AG08396 (cell line): ENCODE results near the gene NVL.

ENCODE experiments used
- DNase-seq: peaks from one replicate; pipeline ENCODE4 v3.0.0; 2012; ENCODE audit warnings: low spot score, mixed read lengths

The NVL gene

DNA sequence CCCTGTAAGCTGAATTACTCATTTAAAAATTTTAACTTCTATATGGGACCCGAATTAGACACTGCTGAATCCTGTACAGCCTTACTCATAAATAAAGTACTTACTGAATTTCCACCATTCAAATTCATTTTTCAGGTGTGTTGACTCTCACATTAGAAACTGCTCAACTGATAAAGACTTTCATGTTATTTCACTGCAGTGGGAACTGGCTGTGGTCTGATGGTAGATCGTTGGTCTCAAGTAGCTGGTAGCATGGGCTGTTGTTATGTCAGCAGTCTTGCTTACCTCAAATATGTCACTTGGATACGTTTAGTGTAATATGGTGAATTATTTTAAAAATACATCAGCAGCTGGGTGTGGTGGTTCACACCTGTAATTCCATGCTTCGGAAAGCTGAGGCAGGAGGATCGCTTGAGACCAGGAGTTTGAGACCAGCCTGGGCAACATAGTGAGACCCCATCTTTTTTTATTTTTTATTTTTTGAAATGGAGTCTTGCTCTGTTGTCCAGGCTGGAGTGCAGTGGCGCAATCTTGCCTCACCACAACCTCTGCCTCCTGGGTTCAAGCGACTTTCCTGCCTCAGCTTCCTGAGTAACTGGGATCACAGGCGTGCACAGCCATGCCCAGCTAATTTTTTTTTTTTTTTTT is 136.5 kb downstream of the NVL start:
- DNase-seq = no peak

DNA sequence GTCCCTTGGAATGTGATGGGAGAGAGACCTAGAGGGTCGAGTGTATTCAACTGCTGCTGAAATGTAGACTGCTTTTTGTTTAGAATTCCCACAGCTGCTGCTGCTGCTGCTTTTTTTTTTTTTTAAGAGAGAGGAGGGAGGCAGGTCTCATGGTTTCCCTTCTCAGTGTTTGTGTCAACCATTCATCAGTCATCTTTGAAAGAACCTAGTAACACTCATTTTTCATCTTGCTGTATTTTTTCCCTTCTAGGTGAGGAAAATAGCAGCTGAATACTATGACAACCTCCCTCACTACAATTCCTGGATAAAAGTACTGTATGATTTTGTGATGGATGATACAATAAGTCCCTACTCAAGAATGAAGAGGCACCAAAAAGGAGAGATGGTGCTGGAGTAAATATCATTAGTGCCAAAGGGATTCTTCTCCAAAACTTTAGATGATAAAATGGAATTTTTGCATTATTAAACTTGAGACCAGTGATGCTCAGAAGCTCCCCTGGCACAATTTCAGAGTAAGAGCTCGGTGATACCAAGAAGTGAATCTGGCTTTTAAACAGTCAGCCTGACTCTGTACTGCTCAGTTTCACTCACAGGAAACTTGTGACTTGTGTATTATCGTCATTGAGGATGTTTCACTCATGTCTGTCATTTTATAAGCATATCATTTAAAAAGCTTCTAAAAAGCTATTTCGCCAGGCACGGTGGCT is 137.7 kb downstream of the NVL start:
- no peak for DNase-seq

DNA sequence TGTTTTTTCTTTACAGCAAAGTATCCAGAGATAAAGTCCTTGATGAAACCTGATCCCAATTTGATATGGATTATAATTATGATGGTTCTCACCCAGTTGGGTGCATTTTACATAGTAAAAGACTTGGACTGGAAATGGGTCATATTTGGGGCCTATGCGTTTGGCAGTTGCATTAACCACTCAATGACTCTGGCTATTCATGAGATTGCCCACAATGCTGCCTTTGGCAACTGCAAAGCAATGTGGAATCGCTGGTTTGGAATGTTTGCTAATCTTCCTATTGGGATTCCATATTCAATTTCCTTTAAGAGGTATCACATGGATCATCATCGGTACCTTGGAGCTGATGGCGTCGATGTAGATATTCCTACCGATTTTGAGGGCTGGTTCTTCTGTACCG is 140.4 kb downstream of the NVL start:
- DNase-seq = no peak

DNA sequence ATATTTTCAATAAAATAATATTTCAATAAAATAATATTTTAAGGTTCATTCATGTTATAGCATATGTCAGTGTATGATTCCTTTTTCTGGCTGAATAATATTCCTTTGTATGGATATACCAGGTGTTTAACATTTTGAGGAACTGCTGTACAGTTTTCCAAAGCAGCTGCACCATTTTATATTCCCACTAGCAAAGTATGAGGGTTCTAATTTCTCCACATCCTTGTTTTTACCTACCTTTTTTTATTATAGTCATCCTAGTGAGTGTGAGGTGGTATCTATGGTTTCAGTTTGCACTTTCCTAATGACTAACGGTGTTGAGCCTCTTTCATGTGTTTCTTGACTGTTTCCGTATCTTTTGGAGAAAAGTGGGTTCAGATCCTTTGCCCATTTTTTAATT is 141.7 kb downstream of the NVL start:
- no peak for DNase-seq

DNA sequence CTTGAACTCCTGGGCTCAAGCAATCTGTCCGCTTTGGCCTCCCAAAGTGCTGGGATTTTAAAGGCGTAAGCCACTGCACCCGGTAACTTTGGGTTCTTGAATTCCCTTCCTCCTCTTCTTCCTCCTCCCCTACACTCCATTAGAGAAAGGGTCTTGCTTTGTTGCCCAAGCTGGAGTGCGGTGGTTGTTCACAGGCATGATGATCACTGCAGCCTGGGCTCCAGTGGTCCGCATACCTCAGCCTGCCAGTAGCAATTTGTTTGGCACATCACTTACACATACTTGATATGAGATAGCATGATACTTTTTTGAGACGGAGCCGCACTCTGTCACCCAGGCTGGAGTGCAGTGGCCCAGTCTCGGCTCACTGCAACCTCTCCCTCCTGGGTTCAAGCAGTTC is 144.8 kb downstream of the NVL start:
- no peak for DNase-seq

DNA sequence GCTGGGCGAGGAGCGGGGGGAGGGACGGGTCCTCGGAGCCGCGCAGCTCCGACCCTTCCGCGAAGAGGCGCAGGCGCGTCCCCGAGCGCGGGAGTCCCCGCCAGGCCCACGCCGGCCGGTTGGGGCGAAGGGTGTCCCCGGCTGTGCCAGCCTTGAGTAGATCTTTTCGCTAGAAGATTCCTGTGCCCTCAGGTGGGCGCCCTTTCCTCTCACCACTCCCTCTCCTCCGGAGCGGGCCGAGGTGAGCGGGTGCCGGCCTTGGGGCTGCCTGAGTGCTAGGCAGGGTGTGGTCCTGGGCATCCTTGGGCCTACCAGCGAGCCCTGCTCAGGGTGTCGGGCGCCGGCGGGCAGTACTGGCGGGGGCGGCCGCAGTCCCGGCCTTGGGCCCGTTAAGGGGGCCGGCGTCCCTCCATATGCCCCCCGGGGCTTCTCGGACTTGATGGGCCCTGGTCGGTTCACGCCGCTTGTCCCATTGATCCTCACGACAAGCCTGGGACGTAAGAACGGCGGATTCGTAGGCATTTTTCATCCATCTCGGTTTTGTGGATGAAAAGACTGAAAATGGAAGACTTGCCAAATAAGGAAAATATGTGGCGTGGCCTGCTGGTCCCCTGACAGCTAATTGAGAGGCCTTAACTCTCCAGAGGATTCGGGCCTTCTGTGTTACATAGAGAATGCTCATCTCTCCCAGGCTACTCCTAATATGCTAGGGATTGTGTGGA is 146.2 kb downstream of the NVL start:
- DNase-seq = peak; percentile 82

DNA sequence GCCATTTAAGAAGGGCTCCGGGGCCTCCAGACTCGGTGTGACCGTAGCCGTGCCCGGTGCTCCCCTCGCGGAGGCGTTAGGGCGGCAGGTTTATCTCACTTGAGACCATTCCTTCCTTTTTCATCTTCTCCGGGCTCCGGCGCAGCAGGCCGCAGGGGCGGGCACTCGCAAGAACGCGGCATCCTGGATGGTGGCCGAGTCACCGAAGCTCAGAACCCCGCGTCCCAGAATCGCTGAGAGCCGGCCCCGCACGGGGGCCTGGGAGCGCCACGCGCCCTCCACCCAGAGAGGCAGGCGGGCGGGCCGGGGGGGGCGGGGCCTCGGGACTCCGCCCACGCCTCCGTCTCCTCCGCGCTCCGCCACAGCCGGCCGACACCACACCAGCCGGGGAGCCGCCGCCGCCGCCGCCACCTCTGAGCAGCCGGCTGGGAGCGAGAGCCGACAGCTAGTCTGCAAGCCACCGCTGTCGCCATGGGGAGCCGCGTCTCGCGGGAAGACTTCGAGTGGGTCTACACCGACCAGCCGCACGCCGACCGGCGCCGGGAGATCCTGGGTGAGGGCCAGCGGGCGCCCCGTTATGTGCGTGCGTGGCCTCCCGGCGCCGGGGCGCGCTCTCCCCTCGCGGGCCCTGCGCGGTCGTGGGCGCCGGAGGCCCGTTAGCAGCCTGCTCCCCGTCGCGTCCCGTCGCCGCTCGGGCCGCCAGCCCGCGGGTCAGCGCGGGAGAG is 146.9 kb downstream of the NVL start, which contains the start of gene DEGS1:
DEGS1 (plus strand) TSS at position 375 of the 725 bp plus-strand sequence; CDS start at position 472, 97 bp downstream.
- DNase-seq = peak; percentile 98

DNA sequence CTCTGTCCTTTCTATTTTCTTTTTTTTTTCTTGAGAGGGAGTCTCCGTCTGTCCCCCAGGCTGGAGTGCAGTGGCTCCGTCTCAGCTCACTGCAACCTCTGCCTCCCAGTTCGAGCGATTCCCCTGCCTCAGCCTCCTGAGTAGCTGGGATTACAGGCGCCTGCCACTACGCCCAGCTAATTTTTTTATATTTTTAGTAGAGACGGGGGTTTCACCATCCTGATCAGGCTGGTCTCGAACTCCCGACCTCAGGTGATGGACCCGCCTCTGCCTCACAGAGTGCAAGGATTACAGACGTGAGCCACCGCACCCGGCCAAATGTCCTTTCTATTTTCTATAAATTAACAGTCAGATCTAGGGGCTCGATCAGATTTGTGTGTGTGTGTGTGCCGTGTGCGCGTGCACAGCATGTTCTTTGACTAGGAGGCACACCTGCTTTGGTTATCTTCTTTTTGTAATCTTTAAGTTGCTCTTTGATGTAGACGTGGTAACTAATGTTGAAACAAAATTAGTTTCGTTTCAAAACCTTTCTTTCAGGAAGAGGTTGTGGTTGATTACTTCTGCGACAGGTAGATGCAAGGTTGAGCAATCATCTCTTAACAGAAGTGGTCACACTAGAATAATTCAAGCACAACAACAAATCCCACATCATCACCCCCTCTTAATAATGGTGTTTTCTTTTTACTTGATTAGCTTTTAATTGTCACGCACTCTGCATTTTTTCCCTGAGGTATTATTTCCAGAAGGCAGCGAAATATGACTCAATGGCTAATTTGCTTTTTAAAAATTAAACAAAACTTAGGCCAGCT is 147.7 kb downstream of the NVL start:
- DNase-seq = no peak

DNA sequence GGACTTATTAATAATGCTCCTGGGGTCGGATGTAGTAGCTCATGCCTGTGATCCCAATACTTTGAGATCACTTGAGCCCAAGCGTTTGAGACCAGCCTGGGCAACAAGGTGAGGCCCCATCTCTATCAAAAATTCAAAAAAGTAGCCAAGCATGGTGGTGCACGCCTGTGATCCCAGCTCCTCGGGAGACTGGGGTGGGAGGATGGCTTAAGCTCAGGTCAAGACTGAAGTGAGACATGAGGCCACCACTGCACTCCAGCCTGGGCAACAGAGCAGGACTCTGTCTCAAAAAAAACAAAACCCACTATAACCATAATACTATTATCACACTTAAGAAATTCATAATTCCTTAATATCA is 148.5 kb downstream of the NVL start:
- no peak for DNase-seq

DNA sequence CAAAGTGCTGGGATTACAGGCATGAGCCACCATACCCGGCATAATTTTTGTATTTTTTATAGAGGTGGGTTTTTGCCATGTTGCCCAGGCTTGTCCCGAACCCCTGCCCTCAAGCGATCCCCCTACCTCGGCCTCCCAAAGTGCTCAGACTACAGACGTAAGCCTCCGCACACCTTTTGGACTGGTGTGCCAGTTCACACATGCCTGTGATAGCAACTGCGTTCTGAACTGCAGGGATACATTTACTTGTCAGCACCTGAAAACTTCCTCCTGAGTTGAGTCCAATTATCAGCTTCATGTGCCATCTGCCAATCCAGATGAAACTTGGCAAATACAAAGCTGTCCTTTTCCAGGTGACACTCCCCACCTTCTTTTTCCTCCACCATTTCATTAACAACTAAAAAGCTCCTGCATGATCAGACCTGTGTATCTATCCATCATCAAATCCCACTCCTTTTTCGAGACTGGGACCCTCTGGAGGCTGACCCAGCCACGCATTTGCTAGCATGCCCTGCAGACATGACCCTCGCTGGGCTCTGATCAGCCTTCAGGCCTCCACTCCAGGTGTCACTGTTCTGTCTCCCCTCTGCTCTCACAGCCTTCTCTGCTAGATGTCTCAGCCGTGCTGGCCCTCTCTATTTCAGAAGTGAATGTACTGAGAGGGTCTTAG is 149.1 kb downstream of the NVL start:
- no peak for DNase-seq

DNA sequence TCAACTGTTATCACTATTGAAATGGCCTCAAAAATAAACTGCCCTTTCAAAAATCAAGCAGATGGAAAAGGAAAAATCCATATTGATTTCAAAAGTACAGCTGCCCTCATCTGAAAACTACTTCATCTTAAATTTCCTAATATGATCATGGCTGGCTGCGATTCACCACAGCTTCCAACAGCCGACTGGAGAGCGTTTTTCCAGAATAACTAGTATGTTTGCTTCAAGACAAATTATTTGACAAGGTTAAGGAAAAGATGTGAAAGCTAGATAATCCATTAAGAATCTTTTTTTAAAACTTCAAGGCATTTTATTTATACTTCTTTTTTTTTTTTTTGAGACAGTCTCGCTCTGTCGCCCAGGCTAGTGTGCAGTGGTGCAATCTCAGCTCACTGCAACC is 151.1 kb downstream of the NVL start:
- no peak for DNase-seq

DNA sequence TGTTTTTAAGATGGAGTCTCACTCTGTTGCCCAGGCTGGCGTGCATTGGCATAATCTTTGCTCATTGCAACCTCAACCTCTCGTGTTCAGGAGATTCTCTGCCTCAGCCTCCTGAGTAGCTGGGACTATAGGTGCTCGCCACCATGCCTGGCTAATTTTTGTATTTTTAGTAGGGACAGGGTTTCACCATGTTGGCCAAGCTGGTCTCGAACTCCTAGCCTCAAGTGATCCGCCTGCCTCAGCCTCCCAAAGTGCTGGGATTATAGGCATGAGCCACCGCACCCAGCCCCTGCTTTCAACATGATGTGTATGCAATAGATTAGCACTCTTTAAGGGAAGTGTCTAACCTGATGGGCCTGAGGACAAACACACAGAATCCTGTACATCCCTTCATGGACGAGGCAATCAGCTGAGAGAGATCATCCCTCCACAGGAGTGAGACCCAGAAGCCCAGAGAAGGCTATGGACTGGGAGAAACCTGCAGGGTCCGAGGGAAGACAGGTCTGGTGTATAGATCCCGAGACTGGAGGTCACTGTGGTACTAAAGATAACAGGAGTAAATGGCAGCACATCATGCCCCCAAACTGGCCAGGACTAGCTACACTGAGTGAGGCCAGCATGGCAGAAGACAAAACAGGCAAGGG is 152.5 kb downstream of the NVL start:
- DNase-seq = no peak
